NCI-H2029 (cell line): Measurements from ENCODE around the gene DIRAS3.
"Not testable (repeated sequence)": the region's sequence is repeated elsewhere in the genome, so short reads cannot be mapped to it uniquely, and the experiment has no call there.

Source experiments
- DNase-seq: peaks from one replicate; lab custom pipeline; 2025; lab: John Stamatoyannopoulos, UW

DIRAS3 gene

DNA sequence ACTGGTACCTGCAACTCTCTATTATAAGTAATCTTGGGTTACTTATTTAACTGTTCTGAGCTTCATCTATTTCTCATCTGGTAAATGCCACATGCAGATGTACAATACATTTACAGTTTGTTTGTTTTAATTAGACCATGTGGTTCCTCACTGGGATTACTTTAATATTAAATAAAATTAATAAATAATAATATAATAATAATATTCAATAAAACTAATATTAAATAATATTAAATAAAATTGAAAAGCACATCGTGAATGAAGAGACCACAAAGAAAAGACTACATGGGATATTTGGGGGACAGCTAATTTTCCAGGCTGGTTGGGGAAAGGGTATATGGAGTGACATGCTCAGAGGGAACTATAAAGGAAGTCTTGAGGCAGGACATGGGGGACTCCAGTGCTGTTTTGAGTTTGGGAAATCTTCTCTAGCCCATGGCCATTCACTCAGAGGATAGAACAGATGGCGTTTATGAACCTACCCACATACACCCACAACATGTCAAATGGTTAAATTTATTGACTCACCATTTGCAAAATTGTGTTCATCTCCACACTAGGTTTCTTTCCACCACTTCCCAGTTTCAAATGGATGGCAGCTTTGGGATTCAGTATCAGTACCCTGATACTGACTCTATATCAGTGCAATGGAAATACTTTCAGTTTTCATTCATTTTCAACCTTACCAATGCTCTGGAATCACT is 25.6 kb downstream of the DIRAS3 start:
- DNase-seq, result no peak

DNA sequence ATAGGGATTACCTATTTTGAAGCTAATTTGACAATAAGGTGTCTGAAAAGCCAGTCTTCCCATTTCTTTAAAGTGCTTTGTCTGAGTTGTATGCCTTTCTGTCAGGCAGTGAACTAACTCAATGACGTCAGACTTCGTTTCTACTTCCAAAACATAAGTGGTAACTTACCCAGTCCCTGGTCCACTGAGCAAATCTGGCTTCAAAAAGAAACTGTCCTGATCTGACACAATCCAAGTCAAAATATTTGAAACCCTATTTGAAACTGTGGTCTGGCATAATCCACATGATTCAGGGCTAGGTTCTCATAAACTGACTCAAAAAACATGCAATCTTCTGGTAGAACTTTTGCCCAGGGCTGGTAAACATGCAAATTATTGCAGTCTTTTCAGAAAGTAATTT is 34.0 kb downstream of the DIRAS3 start:
- no peak for DNase-seq

DNA sequence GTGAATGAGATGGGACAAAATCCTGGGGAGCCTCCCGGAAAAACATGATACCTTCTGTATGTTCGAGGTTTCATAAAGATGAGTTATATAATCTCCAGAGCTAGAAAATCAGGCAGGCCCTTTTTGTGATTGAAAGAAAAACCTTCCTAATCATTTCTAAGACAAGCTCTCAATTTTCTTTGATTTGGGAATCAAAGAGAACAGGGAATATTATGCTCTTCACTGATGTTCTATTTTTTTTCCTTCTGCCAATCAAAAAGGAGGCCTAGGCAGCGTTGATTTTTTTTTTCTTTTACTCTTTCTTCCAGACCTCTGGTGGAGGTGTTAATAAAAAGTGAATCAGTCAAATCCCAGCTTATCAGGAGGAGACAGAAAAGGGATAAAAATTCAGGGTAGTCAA is 34.5 kb downstream of the DIRAS3 start:
- no peak for DNase-seq

DNA sequence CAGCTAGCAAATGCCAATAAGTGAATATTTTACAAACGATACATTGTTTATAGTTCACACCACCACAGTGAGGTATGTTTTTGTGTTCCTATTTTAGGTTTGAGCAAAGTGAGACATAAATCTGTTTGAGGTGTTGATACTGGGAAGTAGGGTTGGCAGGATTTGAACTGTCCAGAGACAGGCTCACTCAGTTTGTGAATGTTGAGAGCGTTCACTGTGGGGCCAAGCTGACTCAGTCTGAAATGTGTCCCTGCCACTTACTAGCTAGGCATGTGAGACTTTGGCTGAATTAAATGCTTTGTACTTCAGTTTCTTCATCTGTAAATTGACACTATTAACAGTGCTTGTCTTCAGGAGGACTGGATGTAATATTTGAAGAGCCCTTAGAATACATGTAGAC is 35.1 kb downstream of the DIRAS3 start:
- no peak for DNase-seq

DNA sequence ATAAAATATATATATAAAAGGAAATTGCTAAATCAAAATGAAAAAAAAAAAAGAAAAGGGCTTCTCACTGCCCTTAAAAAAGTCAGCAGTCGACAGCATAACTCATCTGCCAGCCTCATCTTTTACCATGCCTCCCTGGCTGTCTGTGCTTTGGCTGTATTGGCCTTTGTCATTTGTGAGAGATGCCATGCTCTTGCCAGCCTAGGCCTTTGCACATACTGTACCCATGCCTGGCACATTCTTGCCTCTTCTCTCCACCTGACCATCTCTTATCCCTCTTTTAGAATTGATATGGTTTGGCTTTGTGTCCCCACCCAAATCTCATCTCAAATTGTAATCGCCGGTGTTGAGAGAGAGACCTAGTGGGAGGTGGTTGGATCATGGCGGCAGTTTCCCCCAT is 37.1 kb downstream of the DIRAS3 start:
- DNase-seq, result no peak

DNA sequence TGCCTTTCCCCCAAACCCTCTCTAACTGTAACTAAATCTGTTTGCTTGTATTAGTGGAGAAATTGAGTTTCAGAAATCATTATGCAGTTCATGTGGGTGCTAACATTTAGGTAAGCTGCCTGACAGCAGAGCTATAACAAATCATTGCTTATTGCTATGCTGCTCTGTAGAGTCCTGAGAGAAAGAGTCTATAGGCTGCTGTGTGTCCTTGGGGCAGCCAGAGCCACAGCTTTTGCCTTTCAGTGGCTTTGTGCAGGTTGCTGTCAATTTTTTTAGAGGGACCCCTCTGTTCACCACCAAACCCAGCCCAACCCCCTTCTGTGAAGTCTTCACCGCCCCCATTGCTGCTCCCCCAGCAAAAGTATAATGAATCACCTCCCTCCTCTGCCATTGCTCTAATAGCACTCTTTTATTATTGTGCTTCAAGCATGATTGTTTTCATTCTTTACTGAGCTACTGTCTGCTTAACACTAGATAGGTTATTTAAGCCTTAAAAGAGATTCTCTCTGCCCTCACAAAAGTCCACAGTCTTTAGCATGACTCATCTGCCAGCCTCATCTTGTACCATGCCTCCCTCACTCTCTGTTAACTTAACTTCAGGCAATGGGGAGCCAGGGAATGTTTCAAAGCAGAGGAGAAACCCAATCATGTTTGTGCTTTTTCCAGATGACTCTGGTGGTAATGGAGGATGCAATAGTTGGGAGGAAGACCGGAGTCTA is 38.6 kb downstream of the DIRAS3 start:
- DNase-seq, result no peak

DNA sequence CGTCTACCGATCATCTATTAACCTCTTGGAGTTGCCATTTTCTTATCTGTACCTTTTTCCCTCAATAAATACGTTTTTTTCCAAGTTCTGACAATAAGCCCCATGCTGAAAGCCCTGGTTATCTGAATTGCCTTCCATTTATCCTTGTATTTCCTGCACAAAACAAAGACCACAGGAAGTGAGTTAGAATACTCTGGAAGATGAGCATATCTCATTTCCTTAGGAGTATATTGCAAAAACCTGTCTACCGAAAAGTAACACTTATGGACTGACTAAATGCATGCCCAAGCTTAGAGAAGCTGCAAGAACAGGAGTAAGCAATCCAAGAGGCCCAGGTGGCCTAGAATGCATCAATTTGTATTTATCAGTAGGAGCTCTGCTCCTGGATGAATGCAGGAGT is 39.9 kb downstream of the DIRAS3 start:
- no peak for DNase-seq

DNA sequence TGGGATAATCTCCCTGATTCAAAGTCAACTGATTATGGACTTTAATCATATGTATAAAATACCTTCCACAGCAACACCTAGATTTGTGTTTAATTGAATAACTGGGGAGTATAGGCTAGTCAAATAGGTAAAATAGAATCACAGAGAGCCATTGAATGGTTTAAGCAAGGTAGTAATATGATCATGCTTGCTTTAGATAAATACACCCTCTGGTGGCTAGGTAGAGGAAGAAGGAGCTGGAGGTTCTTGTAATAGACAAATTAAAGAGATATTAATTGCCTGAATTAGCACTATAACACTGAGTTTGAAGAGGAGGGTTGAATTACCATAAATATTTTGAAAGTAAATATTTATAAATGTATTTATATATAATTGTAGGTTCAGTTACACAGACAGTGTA is 40.3 kb downstream of the DIRAS3 start:
- peak; percentile 4 for DNase-seq

DNA sequence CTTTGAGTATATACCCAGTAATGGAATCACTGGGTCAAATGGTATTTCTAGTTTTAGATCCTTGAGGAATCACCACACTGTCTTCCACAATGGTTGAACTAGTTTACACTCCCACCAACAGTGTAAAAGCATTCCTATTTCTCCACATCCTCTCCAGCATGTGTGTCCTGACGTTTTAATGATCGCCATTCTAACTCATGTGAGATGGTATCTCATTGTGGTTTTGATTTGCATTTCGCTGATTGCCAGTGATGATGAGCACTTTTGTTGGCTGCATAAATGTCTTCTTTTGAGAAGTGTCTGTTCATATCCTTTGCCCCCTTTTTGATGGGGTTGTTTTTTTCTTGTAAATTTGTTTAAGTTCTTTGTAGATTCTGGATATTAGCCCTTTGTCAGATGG is 46.8 kb downstream of the DIRAS3 start:
- not testable (repeated sequence) for DNase-seq

DNA sequence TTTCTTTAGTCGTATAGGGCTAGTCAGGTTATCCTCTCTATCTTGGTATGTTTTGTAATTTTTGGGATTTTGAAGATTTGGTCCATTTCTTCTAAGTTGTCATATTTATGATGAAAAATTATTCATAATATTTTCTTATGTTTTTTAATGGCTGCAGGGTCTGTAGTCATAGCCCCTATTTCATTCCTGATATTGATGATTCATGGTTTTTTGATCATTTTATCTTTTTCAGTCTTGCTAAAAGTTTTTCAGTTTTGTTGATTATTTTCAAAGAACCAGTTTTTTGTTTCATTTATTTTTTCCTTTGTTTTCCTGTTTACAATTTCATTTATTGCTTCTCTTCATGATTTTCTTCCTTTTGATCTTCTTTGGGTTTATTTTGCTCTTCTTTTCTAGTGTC is 50.2 kb downstream of the DIRAS3 start:
- no peak for DNase-seq

DNA sequence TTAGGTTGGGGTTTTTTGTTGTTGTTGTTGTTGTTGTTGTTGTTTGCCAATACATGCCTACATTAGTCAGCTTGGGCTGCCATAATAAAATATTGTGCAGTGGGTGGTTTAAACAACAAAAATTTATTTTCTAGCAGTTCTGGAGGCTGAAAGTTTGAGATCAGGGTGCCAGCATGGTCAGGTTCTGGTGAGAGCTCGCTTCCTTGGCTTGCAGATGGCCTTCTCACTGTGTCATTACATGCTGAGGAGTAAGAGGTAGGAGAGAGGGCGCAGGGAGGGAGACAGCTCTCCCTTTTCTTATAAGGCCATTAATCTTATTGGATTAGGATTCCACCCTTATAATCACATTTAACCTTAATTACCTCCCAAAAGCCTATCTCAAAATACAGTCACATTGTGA is 52.7 kb downstream of the DIRAS3 start:
- no peak for DNase-seq
